HG03521 (cell line): ENCODE results near the gene MGLL.

Experiments
- ATAC-seq: cut with Tn5 transposase; IDR thresholded peaks from one replicate; pipeline ENCODE4 v1.9.1; 2021; ENCODE audit warnings: mild to moderate bottlenecking, moderate library complexity; ENCODE audit not compliant: unreplicated experiment

The MGLL gene

GRCh38 chr3:127822041-127822681 lies at the start of gene MGLL:
MGLL (minus strand) TSS chr3:127822515; CDS start chr3:127822318, 197 bp downstream.
- ATAC-seq = no peak

DNA sequence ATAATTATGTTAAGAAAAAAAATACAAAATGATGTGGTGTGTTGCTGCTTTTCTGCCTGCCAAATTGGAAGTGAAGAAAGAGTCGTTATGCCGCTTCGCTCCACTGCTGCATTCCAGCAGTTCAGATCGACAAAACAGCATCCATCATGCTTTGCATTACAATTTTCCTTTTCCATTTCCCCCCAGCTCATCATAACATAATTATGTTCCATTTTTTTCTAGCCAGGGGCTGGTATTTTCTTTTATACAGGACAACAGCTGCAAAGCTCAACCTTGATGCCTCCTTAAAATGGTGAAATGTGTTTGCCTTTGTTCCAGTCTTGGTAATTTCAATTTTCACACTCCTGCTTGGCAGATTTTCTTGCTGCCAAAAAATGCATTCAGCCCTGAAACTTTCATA lies 47.8 kb upstream of the MGLL start:
- ATAC-seq = no peak

GRCh38 chr3:127867986-127868385 lies 45.7 kb upstream of the MGLL start:
- ATAC-seq = no peak

DNA sequence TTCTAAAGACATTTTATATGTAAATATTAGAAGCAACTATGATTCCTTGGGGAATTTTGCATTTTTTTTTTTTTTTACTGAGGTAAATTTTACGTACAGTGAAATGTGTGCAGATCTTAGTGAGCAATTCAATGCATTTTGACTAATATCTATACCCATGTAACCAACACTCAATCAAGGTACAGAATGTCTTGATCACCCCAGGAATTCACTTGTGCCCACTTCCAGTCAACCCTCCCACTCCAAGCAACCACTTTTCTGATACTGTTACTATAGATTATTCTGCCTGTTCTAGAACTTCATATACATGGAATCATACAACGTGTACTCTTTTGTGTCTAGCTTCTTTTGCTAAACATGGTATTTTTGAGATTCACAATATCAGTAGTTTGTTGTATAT lies 45.1 kb upstream of the MGLL start:
- ATAC-seq = no peak

GRCh38 chr3:127865941-127866340 lies 43.6 kb upstream of the MGLL start:
- no peak for ATAC-seq

DNA sequence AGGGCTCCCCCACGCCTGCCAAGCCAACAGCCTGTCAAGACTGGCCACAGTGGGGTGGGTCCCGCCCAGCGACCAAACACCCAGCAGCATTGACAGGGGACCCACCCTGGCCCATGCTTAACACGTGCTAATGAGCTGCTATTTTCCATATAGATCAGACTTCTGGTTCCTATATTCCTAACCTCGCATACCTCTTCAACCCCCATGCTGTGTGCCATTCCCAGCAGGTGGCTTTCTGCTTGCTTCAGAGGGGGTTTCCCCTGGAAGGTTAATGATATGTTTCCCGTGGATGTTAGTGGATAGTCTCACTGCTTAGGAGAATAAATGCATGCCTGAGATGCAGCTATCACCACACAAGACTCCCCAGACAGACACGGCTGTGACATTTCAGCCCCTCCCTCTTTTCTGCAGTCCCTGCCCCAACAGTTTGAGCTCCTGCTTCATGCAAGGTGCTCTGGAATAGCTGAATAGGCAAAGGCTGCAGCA lies 37.9 kb upstream of the MGLL start:
- no peak for ATAC-seq

GRCh38 chr3:127859730-127860129 lies 37.4 kb upstream of the MGLL start:
- ATAC-seq = no peak

- ATAC-seq = no peak
Measured at GRCh38 chr3:127858937-127859336, 36.6 kb upstream of the MGLL start.

GRCh38 chr3:127858521-127858920 lies 36.2 kb upstream of the MGLL start:
- no peak for ATAC-seq

DNA sequence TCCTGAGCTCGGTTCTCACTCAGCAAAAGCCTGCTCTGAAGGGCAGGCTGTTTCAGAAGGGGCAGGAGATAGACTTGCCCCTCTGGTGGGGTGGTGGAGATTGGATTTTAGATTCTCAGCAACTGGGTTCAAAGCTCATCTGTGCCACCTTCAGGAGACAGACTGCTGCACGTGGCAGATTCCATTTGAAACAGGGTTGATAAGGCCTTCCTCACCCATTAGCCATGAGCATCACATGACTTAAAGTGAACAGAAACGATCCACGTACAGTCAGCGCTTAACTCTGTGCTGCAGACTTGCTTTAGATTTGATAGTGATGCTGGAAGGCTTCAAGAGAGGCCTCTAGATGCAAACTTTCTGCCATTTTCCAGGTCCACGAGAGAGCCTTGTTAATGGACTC lies 35.0 kb upstream of the MGLL start:
- no peak for ATAC-seq

DNA sequence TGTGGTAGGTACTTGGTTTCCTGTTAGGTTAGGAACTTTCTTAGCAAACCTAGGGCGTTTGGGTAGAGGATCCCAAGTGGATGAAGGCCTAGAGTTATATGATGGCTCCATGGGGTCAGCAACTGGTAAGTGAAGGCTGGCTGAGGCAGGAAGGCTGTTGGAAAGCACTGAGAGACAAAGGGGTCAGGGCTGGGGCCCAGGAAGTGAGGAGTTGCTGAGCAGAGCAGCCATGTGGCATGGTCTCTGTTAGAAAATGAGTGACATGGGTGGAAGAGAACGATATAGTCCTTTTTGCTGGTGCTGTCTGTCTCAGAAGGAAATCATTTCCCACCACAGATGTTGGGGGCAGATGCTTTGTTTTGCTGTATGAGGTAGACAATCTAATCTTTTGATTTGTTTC lies 34.5 kb upstream of the MGLL start:
- no peak for ATAC-seq

GRCh38 chr3:127855246-127855645 lies 32.9 kb upstream of the MGLL start:
- no peak for ATAC-seq

DNA sequence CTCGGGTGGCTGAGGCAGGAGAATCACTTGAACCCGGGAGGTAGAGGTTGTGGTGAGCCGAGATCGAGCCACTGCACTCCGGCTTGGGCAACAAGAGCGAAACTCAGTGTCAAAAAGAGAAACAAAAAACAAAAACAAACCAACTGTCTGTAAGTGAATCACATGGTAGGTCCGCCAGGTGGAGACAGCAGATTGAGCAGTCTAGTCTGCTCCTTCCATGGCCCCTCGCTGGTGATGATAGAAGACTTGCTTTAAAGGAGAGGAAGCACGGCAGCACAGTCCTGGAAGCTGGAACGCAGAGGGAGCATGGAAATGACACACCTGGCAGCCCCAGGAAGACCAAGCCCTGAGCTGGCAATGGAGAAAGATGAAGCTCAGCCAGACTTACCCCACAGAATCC lies 31.4 kb upstream of the MGLL start:
- no peak for ATAC-seq

DNA sequence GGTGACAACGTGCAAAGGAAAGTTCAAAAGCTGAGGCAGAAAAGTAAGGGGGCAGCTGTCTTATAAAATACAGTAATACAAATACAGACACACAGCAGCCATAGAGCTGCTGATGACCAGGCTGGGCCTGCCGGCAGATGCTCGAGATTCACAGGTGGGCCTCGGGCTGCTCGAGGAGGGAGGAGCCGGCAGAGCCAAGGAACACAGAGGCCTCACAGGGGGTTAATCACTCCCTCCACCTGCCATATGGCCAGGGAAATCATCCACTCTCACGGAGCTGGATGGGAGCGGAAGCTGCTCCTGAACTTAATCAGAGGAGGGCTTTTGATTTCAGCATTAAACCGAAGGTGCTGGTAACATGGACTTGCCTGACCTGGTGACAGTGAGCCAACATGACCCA lies 29.6 kb upstream of the MGLL start:
- no peak for ATAC-seq

DNA sequence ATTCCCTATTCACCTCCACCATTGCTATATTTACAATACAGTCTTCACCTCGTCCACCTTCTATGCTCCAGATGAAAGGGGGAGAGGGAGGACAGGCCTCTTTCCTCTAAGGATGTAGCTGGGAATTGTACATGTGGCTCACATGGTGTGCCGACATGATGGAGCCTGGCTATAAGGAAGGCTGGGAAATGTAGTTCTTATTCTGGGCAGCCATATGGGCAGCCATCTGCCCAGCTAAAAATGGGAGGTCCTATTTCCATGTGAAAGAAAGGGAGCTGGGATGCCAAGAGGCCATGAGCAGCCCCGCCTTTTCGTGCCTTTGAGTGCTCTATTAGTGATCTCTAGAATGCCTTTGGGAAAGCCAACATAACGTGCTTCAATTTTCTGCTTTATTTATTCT lies 27.1 kb upstream of the MGLL start:
- ATAC-seq = no peak

DNA sequence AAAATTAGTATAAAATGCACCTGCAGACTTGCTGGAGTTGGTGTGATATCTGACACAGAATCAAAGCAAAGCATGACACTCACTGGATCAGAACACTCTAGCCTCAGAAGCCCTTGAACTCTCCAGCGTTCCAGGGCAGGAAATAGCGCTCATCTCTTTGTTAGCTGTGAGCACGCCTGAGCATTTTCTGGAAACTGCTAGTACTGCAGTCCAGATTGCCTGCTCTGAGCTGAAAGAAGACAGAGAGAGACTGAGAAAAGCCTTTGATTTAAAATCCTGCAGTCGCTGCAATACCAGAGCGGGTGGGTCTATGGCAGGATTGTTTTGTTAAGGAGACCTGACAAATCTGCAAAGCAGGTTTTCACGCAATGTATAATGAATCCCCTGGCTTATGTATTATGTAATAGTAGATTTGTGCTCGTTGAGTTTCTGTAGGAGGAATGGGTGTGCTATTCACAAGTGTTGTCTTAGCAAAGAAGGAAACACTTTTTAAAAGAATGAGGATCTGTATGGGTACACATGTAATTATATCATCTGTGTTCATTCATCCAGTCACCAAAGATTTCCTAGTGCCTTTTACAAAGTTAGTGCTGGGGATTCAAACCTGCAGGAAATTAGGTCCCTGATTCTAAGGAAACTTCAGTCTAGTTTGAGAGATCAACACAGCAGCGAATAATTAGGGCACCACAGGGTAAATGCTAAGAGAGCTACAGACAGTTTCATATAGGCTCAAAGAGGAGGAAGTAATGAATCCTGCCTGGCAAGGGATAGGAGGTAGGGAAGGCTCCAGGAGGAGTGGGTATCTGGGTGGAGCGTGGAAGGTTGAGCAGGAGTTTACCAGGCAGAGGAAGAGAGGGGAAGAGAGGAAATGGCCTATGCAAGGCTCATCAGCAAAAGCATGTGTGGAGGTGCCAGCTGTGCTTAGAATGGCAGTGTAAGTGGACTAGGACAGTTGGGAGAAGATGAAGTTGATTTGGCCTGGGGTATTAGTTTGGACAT lies 26.1 kb upstream of the MGLL start:
- ATAC-seq = no peak

DNA sequence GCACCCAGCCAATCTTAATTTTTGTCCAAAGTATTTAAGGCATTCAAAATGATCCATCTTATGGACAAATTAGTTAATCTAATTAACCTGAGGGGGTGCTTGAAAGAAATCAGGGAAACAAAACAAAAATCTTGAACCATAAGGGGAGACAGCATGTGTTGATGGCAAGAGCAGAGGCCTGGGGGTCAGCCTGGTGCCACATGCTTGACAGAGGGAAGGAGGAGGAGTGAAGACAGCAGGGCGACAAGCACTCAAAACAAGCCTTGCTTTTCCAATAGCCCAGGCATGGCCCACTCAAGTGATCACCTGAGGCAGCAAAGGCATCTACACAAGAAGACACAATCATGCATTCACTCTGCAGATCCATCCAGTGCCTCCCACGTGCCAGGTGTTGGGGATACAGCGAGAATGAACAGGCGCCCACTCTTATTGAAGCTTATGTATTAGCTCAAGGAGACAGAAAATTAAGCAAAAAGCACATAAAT lies 25.0 kb upstream of the MGLL start:
- no peak for ATAC-seq

GRCh38 chr3:127846576-127846975 lies 24.3 kb upstream of the MGLL start:
- no peak for ATAC-seq

DNA sequence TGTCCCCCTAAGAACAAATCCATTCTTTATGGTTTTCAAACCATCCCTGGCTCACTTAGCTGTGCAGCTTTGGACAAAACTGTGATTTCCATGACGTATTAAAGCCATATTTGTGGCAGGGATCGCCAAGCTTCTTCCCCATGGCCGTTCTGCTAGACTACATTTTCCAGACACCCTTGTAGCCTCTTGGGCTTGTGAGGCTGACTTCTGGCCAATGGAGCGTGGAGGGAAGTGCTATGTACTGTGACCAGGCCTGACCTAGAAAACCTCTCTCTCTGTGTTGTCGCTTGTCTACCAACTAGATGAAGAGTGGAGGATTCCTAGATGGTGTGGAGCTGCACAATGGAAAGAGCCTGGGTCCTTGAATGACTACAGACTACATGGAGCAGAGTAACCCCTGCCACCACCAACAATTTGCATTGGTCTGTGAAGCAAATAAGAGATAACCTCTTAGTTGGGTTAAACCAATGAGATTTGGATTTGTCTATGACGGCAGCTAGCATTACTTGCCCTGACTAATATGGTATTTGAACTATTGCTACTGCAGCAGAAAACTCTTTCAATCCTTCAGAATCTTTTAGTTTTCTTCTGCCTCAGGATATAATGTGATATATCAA lies 22.1 kb upstream of the MGLL start:
- ATAC-seq = no peak

DNA sequence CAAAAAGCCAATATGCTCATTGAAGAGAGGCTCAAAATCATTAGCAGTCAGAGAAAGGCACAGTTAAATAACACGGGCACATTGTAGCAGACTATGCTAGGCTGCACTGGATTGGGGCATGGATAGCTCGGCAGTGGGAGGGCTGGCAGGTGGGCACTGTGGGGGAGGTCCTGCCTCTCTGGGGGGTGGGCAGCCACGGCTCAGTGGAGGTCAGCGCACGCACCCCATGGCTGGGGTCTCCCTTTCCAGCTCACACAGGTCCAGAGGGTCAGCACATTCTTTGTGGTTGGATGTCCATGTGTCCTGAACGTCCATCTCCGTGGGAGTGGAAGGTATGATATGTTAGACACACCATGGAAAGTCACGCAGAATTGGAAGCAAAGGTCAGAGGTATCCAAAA lies 18.4 kb upstream of the MGLL start:
- ATAC-seq = no peak

- no peak for ATAC-seq
Measured at GRCh38 chr3:127839099-127839498, 16.8 kb upstream of the MGLL start.
